Stimulated activated CD8-positive, alpha-beta memory T cell treated with anti-CD3 and anti-CD28 coated beads, Interleukin-2, amount 100 ng/mL, for 48 hours (primary cell): Measurements from ENCODE around the gene CACNG4.

ENCODE experiments used
- DNase-seq, 2 donors: peaks; one replicate each; pipeline ENCODE4 v3.0.0-alpha.2; 2020; ENCODE audit warnings: low read depth in 2 of 2

The CACNG4 gene

DNA sequence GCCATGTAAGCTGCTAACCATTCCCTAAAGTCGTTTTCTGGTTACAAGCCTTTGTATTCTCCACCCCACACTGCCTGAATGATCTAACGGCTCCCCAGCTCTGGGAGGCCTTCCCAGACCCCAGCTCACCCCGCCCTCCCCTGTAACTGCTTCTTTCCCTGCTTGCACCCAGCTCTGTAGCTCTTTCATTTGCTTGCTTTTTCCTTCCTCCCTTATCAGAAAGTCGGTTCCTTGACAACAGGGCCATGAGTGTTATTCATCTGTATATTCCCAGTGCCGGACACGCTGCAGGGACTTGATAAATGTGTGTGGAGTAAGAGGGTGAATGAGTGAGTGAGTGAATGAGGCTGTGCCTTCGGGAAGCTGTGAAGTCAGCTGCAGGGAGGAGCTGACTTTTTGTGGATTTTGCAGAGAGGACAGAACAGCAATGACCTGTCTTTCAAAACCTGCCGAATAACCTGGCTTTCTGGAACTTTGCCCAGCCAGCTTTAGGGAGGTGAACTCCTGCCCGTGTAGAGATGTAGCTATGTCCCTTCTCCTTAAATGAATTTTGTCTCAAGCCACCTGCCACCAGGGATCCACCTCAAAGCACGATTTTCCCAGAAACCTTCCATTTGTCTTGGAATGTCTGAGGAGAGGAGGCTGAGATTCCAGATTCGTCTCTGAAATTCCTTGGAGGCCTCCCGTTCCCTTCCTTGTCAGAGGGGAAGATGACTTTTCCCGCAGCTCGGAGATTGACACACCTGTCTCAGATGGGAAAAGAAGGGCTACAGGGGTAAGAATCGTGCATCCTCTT is 20.0 kb upstream of the CACNG4 start:
- DNase-seq = no peak

DNA sequence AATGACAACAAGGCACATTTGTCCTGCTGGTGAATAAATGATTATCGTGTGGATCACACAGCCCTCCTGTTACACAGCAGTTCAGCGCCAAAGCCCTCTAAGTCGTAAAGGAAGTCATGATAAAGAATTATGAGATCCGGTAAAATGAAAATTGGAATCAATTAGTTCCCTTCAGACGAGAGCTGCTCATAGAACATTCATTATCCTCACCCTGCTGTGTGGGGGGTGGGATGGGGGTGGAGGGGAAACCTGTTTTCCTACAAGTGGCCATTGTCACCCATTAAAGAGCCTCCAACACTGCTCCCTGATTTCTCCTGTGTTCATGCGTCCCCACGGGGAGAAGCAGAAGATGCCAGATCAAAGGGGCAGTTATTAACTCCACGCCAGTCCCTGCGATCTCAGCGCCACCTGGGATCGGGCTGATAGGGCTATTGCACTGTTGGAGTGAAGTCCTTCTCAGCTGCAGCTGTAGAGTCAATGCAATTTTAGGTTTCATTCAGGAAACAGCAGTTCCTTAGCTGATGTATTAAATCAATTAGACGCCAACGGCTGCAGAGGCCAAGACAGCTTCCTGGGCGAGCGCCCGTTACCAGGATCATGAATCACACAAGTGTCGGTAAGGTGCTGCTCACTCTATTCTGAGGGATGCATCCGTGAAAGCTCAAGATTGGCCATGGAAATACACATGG is 19.2 kb upstream of the CACNG4 start:
- DNase-seq = no peak

DNA sequence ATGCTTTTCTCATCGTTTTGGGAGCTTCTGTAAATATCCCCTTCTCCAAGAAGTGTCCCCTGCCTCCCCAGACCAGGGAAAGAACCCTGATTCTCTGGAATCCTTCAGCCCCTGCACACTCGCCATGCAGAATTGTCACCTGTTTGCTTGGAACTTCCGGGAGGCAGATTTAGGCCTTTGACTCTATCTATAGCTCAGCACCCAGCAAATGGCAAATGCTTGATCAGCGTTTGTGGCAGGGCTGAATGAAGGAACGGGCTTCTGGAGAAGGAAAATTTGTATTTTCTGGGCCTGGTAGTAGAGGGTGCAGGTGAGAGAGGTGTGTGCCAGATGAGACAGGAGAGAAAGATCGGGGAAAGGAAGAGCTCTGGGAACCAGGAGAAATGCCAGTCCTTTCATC is 18.3 kb upstream of the CACNG4 start:
- DNase-seq = no peak

DNA sequence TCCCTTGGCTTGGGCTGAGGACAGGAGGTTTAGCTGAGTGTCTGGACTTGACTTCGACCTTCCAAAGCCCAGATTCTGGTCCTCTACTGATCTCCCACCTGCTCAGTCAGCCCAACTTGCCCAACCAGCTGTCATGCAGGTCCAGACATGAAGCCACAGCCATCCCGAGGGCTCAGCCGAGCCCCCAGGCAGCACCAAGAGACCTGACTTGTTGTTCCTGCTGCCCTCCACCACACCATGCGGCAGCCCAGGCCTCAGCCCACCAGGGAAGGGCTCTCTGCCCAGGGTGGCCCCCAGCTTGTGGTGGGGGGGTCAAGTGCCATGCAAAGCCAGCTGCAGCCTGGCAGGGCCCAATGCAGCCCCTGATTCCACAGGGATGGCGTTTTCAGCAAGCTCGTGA is 17.2 kb upstream of the CACNG4 start:
- no peak for DNase-seq

DNA sequence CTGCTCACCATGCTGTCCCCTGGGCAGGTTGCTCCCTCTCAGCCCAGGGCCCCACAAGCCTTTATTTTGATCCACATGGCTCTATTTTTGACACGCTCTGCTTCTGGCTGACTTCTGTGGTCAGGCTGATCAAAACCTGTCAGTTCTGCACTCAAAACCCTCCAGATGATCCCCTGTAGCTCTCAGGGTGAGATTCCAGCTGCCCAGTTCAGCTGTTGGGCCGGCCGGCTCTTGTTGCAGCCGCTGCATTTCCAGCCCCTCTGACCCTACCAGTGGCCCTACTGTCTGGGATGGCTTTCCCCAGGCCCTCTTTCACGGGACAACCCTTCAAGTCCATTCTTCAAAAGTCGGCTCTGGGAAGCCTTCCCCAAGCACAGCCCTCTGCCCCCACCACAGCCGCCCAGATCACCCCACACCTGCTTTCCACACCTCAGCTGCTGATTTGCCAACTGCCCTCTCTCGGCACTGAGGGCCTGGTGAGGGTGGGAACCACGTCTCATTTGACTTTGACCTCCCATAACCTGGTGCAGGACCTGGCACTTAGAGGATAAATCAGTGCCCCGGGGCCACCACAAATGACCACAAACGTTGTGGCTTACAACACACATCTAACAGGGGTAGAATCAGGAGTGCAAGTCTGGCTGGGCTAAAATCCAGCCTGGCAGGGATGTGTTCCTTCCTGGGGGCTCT is 16.3 kb upstream of the CACNG4 start:
- no peak for DNase-seq

DNA sequence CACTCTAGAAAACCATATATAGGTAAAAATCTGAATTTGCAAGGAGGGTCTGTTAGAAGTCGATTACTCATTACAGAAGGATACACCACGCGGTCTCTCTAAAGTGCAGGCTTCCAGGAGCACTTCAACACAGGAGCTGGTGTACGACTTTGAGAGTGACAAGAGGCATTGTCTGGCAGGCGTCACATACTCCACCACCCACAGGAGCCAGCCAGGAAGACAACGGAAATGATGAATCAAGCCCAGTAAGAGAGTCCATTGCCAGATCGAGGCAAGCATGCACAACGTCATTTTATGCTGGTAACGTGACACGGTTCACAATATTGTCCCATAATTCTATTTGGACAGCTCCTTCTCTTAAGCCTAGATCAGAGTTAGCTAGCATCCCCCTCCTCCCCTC is 15.0 kb upstream of the CACNG4 start:
- no peak for DNase-seq

DNA sequence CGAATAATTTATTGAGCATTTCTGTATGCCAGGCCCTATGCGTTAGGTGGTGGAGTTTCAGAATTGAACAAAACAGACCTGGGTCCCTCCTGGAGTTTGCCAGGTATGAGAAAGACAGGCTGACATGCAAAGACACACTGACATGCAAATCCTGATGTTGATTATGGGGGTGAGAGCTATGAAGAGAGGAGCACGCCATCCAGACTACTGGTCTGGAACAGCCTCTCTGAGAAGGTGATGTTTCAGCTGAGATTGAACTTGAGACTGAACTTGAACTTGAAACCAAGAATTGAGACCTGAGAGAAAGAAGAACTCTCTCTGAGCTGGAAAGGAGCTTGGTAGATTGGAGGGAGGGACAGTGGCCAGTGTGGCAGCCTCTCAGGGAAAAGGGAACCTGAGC is 14.2 kb upstream of the CACNG4 start:
- DNase-seq = no peak

DNA sequence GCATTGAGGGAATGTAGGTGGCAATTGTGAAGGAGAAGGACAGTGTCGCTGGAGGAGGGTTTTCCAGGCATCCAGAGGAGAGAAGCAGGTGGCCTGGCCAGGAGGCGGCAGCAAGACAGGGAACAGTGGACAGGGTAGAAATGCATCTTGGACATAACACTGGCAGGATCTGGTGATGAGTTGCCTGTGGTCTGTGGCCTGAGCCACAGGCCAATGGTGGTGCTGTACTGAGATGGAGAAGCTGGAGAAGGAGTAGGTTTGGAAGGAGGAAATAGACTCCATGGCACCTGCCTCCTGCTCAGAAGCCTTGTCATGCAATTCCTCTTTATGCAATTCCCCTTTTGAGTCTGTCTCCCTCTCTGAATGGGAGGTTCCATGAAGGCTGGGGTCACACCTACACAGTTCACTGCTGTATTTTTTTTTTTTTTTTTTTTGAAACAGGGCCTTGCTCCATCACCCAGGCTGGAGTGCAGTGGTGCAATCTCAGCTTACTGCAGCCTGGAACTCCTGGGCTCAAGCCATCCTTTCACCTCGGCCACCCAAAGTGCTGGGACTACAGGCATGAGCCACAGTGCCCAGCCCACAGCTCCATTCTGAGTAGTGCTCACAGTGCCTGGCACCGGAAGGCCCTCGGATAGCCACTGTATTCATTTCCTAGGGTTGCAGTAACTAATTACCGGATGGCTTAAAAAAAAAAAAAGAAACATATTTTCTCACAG is 13.5 kb upstream of the CACNG4 start:
- DNase-seq = no peak

DNA sequence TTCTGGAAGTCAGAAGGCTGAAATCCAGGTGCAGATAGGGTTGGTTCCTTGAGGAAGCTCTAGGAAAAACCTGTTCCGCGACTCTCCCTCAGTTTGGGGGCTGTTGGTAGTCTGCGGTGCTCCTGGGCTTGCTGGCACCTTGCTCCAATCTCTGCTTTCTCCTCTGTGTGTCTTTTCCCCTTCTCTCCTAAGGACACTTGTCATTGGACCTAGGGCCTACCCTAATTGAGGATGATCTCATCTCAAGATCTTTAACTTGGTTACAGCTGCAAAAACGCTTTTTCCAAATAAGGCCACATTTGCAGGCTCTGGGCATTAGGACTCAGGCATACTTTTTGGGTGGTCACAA is 12.9 kb upstream of the CACNG4 start:
- DNase-seq = no peak

DNA sequence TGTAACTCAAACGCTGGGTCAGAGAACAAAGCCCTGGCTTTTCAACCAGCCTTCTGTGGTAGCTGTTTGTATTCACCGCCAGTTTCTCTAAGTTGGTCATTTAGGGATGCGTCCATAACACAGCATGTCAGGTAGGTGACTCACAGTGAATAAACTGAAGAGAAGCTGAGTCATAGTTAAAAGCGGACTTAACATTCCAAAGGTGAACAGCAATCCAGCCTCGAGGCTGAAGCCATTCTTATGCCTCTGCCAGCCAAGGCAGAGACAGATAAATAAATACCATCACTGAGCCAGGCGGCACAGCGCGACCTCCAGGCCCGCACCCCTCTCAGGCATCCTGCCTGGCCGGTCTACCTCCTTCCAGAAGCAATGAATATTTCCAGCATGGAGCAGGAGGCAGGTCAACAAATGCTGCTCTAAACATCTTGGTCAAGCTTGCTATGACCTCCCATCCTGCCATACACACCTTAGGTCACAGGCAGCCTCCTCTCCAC is 12.4 kb upstream of the CACNG4 start:
- DNase-seq = no peak

DNA sequence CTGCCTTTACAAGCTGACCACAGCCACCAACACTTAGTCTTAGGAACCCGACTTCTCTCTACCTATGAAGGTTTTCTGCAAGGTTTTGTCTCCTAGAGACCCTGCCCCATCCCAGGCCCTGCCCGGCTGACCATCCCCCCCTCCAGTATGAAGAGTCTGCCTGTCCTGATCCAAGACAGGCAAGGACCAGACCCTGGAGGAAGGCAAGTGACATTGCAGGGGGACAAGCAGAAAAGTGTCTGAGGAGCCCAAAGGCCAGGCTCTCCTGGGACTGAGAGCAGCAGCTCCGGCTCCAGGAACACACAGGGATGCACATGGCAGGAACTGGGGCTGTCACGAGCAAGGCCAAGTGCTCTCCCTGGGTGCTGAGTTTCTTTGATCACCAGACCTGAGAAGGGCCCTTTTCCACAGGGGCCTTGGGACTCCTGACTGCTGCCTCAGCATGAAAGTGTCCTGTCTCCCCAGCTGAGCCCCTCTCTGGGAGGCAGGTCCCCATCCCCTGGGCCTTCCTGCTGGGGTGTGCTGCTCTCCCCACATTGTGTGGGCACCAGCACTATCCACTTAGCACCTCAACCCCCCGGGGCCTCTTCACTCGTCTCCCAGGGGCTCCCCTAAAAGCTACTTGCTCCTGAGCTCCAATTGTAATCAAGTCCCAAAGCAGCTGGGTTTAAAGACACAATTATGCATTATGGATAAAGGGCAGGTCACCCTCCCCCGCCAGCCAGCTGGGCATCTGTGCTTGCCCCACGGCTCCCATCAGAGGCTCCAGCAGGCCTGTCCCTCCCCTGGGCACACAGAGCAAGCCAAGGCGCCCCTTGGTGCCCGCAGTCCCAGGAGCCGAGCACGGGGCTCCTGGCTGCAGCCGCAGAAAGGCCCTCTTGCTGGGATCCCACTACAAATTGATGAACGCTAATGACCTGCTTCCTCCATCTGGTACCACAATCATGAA is 11.6 kb upstream of the CACNG4 start:
- DNase-seq = no peak

DNA sequence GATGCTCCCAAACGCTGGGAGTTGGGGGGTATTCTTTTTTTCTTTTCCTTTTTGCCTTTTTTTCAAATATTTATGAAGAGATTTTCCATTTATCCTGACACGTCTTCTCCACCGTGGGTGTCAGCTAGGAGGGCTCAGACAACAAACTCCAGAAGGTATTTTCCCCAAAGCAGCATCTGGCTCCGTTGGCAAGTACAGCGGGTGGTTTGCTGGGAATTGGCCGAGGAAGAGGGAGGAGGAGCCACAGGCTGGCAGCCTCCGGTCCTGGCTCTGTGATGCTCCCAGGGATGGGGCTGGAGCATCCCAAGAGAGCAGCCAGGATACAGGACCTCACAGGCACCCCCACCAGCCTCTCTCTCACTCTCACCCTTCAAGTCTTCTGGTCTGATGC is 10.9 kb upstream of the CACNG4 start:
- no peak for DNase-seq

DNA sequence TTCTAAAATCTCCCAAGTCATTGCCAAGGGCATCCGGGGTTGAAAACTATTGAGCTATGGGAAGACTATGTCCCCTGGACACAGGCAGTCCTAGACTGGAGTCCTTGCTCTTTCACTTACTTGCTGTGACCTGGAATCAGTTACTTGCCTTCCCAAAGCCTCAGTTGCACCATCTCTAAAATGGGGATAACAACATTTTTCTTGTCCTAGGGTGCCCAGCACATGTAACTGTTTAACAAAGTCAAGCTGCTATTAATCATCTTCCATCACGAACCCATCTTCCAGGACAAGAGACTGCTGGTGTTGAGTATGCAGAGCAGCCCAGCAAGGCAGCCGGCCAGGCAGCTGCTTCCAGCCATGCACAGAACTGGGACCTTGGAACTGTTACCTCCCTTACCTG is 9.9 kb upstream of the CACNG4 start:
- no peak for DNase-seq

DNA sequence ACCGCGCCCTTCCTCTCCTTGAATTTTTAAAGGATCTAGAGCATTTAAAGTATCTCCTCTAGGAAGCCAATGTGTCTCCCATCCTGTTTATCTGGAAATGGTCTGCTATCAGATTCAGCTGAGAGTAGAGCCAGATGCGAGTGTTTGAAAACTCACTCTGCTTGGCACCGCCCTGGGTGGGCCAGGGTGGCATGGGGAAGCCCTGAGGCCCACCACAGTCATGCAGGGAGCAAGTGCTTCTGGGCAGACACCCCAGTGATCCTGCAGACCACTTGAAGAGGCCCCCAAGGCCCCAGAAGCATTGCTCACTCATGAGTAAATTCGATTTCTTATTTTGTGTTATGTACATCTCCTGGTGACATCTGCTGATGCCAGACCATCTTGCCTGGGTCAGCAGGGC is 8.7 kb upstream of the CACNG4 start:
- no peak for DNase-seq

DNA sequence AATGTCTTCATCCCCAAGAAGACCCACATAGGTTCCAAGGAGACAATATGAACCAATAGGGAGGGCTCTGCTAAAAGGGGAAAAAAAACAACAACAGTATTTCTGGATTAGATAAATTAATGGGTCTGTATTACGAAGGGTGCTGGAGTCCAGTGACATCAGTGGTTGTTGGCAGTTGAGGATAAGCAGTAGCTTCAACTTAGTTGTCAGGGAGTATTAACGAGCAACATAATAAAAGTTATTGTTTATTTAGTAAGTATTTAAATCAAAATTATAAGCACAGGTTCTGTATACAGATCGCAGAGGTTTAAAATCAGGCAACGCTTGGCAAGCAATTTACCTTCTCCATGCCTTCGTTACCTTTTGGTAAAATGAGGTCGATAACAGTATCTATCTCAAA is 7.6 kb upstream of the CACNG4 start:
- no peak for DNase-seq

DNA sequence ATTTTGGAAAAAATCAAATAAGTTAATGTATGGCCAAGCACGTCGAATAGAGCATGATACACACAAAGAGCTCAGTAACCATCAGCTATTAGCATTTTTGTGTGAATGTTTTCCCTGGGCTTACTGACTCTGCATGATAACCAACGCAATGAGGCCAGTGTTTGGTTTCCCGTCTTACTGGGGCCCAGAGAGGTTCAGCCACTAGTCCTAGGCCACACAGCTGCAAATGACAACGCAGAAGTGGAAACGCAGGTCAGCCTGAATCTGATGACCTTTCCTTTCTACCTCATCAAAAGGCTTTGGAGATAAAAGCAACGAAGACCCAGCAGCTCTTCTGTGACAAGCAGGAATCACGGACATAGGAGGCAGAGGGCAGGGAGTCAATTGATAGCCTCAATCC is 7.2 kb upstream of the CACNG4 start:
- no peak for DNase-seq

DNA sequence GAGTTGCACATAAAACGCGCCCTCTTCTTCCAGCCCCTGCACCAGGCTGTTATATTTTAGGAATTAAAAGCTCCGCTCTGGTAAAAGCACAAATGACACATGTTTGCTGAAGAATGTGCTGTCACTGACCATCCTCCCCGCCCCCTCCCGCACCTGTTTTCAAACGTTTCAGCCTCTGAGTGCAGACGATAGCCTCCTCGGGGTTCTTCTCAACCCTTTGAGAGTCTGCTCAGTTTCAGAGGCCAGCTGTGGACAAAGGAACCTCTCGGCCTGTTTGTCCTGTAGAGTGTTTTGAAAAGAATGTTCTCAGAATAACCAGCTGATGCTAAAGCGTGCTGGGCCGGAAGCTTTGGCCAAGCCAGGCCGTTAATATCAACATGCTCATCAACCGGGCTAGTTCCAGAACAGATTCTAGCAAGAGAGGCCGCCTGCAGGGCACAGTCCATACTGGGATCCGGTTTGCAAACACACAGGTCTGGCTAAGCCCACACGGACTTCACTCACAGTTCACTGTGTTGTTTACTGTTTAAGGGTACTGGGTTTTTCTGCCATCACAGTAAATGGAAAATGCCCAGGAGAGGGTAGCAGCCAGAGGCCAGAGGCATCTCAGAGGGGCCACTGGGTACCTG is 6.4 kb upstream of the CACNG4 start:
- no peak for DNase-seq

DNA sequence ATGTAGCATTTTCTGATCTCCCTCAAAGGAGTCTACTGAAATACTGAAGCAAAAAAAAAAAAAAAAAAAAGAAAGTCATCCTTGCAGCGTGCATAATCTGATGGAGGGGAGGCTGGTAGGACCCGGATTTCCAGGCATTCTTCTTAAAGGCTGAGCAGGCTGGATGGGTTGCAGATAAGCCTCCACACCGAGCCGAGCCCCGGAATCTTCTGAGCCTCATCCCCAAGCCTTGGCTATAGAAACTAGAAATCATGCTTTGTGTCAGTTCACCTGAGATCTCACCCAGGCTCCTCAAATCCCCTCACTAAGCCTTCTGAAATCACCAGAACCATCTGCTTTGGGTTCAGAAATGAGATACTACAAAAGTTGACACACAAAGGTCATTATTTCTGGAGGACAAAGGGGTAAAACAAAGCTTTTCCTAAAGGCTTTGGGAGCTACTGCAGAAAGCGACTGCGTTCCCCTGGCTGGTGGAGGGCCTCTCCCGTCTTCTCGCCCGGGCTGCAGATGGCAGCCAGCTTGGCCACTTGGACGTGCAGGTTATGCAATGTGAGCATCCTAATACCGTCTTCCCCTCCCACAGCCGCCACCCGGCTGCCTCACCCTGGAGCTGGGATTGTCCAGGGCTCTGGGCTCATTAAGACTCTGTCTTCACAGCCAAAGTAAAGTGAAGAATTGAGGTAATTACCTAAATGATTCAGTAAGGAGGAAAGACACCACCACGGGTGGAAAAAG is 4.7 kb upstream of the CACNG4 start:
- no peak for DNase-seq

DNA sequence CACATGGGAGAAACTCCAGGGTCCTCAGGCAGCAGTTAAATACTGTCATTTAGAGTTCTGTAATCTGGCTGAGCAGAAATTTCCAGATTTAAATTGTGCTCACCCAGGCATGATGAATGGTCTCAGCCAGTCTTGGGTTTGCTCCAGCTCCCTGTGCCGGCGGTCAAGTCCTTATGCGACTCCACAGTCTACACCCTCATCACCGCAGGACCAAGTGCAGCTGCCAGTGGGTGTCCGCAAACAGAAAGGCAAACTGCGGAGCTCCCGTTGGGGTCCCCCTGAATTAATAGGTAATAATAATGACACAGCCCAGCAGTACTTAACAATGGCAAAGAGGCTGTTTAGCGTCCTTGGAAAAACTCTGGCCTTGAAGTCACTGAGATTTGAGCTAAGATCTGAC is 3.9 kb upstream of the CACNG4 start:
- no peak for DNase-seq

DNA sequence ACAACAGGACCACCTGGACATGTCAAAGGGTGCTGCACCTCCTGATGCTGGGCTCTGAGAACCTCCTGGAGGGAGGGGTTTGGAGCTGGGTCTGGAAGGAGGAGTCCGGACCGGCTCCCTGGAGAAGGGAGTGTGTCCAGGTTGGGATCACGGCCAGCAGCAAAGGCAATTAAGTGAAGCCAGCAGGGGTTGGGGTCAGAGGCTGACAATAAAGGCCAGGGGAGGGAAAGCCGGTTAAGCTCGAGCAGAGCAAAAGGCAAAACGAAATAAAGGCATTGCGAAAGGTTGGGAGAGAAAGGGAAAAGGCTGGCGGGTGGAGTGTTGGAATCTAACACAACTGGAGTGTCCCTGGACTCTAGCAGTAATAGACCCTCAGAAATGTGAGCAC is 992 bp upstream of the CACNG4 start:
- no peak for DNase-seq
